Breast epithelium (tissue), 4 donors: ENCODE results near the gene CAMK2A. TPM values are rescaled to one million over a fixed set of nuclear protein-coding genes. Genes with fewer than 3 reads are reported as not detected.

Experiments used
- DNase-seq, 2 donors: peaks; one replicate each; pipeline ENCODE4 v3.0.0-alpha.2; 2019; ENCODE audit warnings: low spot score in 2 of 2
- H3K27ac ChIP-seq, 2 donors: fragments of 200-600 bp; sonication (generic) in 1 of 2; one replicate each; pipeline ENCODE4 v1.5.1; 2016 to 2019; ENCODE audit warnings: mild to moderate bottlenecking in 1 of 2
- H3K27me3 ChIP-seq, 2 donors: fragments of 200-600 bp; sonication (generic) in 1 of 2; one replicate each; pipeline versions ENCODE4 v1.5.1 to v1.6.0; 2017 to 2019; ENCODE audit warnings: control low read depth in 1 of 2, mild to moderate bottlenecking in 1 of 2
- H3K36me3 ChIP-seq: fragments of 200-600 bp; one replicate; pipeline ENCODE4 v1.5.1; 2019
- H3K4me1 ChIP-seq, 2 donors: fragments of 200-600 bp; sonication (generic); one replicate each; pipeline ENCODE4 v1.5.1; 2016 to 2019; ENCODE audit warnings: control low read depth in 1 of 2
- H3K4me3 ChIP-seq, 3 donors: fragments of 200-600 bp; sonication (generic); 1 replicate in 2 of 3; 2 replicates in 1 of 3; pipeline ENCODE4 v1.5.1; 2016 to 2019; ENCODE audit warnings: mild to moderate bottlenecking in 3 of 3, moderate library complexity in 2 of 3
- H3K9me3 ChIP-seq, 2 donors: fragments of 200-600 bp; sonication (generic) in 1 of 2; one replicate each; pipeline ENCODE4 v1.5.1; 2016 to 2019; ENCODE audit warnings: control low read depth in 1 of 2
- CTCF ChIP-seq, 3 donors: fragments of 450-650 bp; IDR thresholded peaks; one replicate each; pipeline ENCODE4 v1.5.1; 2016 to 2017; ENCODE audit warnings: antibody characterized with exemption in 3 of 3, mild to moderate bottlenecking in 3 of 3, moderate library complexity in 3 of 3
- POLR2A ChIP-seq: fragments of 450-650 bp; IDR thresholded peaks from one replicate; pipeline ENCODE4 v1.6.1; 2016; ENCODE audit warnings: antibody characterized with exemption, mild to moderate bottlenecking, moderate library complexity
- POLR2AphosphoS5 ChIP-seq, 3 donors: sonication (generic); formaldehyde crosslinking; IDR thresholded peaks; one replicate each; pipeline ENCODE4 v1.6.1; 2017; ENCODE audit warnings: antibody characterized with exemption in 3 of 3
- intact Hi-C: fragments of 100-400 bp; cut with DNase I; formaldehyde crosslinking; loops from one replicate; pipeline ENCODE4 v1.15.1; 2023; ENCODE audit warnings: low total_unique reads
- total RNA-seq, 3 donors: library from RNA; depleted of rRNA; stranded (reverse); fragments of >200 nt; gene quantifications; one replicate each; pipeline ENCODE4 v1.1.0, GENCODE V29; 2016

Gene CAMK2A
- total RNA-seq, 3 donors from 2014 or later, result under 0.01 TPM; not detected in 2

- intact Hi-C loops, result no loop called here
- Histone ChIP-seq H3K27me3 (no peaks in the 10 kb centered on the region), H3K27ac (no peak overlapping the region), H3K36me3 (no peaks in the 10 kb centered on the region), H3K9me3 (no peaks in the 10 kb centered on the region), H3K4me3 (no peak overlapping the region), H3K4me1 (no peaks in the 10 kb centered on the region)
- no peak for DNase-seq
- TF ChIP-seq POLR2AphosphoS5 (IDR thresholded peaks at IDR 0.05) (no peak), CTCF (IDR thresholded peaks at IDR 0.05) (no peak), POLR2A (no peak)
Observed at GRCh38 chr5:150311015-150311692, 21.6 kb upstream of the CAMK2A start.

- H3K27ac ChIP-seq, result no peak overlapping the region
- no peak overlapping the region for H3K4me3 ChIP-seq
- no peaks in the 10 kb centered on the region for H3K9me3 ChIP-seq
- no peaks in the 10 kb centered on the region for H3K4me1 ChIP-seq
- DNase-seq, result no peak
- no peaks in the 10 kb centered on the region for H3K36me3 ChIP-seq
- H3K27me3 ChIP-seq, result no peaks in the 10 kb centered on the region
- no peak for TF ChIP-seq POLR2AphosphoS5 (IDR thresholded peaks at IDR 0.05)
- no peak for TF ChIP-seq POLR2A
- no peak for TF ChIP-seq CTCF (IDR thresholded peaks at IDR 0.05)
- intact Hi-C loops, result no loop called here
Observed at GRCh38 chr5:150310246-150310645, 20.7 kb upstream of the CAMK2A start.

- Histone ChIP-seq H3K4me3 (no peak overlapping the region), H3K27me3 (no peaks in the 10 kb centered on the region), H3K9me3 (no peaks in the 10 kb centered on the region), H3K4me1 (no peaks in the 10 kb centered on the region), H3K36me3 (no peaks in the 10 kb centered on the region), H3K27ac (no peak overlapping the region)
- no peak for TF ChIP-seq POLR2A
- TF ChIP-seq POLR2AphosphoS5 (IDR thresholded peaks at IDR 0.05), result no peak
- TF ChIP-seq CTCF (IDR thresholded peaks at IDR 0.05), result no peak
- DNase-seq, result no peak
- intact Hi-C loops, result no loop called here
Observed at GRCh38 chr5:150309886-150310239, 20.3 kb upstream of the CAMK2A start.

- H3K27ac ChIP-seq, result no peak overlapping the region
- no peaks in the 10 kb centered on the region for H3K4me1 ChIP-seq
- no peaks in the 10 kb centered on the region for H3K36me3 ChIP-seq
- H3K9me3 ChIP-seq, result no peaks in the 10 kb centered on the region
- intact Hi-C loops, result no loop called here
- no peaks in the 10 kb centered on the region for H3K27me3 ChIP-seq
- no peak for TF ChIP-seq CTCF (IDR thresholded peaks at IDR 0.05)
- no peak for TF ChIP-seq POLR2A
- TF ChIP-seq POLR2AphosphoS5 (IDR thresholded peaks at IDR 0.05), result no peak
- no peak overlapping the region for H3K4me3 ChIP-seq
- no peak for DNase-seq
Observed at GRCh38 chr5:150309101-150309885, 19.7 kb upstream of the CAMK2A start.
